ENCODE data around the gene HOXB2. TPM values are rescaled to one million over a fixed set of nuclear protein-coding genes. Genes with fewer than 3 reads are reported as not detected.

The HOXB2 gene
- total and polyA plus RNA-seq, 9 of the 15 experiments (the other 6 are each of a cell fraction or from before 2014, with no cell fraction given) = 2.1 to 97.7 (median 21.2) TPM

DNA sequence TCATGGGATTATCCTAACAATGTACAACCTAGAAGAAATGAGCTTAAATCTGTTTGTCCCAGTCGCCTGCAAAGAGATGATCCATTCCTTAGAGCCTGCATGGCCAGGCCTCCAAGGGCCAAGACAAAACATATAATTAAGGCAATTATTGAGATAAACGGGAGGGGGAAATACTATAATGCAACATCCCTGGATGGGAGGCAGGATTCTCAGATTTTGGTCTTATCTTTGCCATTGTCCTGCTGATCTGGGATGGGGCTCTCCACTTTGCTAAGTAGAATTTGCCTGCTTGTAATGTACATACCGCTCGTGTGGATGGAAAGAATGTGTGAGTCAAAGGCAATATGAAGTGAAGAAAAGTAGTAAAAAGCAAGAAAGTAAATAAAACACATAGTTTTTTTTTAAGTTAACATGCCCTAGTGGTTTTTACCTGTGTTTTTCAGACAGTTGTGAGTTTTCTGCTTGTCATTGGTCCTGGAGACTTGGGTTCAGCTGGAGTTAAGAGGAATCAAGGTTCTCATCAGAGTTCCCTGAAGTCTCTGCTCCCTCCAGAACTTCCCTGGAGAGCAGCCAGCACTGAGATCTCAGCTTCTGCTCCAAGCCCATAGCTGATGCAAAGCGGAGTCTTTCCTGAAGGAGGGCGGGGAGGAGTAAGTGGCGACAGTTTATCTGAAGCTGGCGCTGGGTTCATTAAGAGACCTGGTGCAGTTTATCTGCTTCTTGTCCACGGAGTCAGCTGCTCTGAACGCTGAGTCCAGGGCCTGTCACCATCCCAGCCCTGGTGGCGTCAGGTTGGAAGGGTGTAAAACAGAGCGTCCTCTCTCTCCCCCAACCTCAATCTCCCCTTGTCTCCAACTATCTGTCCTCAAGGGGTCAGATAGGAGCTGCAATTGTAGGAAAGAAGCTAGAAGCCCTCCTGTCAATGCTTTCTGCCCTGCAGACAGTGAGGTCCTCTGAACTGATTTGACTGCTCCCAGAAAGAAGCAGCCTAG, 44.2 kb downstream of the HOXB2 start (continued):
- TF ChIP-seq, protein P1, sequence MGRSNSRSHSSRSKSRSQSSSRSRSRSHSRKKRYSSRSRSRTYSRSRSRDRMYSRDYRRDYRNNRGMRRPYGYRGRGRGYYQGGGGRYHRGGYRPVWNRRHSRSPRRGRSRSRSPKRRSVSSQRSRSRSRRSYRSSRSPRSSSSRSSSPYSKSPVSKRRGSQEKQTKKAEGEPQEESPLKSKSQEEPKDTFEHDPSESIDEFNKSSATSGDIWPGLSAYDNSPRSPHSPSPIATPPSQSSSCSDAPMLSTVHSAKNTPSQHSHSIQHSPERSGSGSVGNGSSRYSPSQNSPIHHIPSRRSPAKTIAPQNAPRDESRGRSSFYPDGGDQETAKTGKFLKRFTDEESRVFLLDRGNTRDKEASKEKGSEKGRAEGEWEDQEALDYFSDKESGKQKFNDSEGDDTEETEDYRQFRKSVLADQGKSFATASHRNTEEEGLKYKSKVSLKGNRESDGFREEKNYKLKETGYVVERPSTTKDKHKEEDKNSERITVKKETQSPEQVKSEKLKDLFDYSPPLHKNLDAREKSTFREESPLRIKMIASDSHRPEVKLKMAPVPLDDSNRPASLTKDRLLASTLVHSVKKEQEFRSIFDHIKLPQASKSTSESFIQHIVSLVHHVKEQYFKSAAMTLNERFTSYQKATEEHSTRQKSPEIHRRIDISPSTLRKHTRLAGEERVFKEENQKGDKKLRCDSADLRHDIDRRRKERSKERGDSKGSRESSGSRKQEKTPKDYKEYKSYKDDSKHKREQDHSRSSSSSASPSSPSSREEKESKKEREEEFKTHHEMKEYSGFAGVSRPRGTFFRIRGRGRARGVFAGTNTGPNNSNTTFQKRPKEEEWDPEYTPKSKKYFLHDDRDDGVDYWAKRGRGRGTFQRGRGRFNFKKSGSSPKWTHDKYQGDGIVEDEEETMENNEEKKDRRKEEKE (IDR thresholded peaks at IDR 0.05; ENCODE audit: borderline replicate concordance in 1 of 2, control insufficient read depth in 1 of 2, low read depth in 2 of 2, low read length in 1 of 2) = no peak
- no peak for TF ChIP-seq KAT8 (IDR thresholded peaks at IDR 0.05; ENCODE audit: low read depth)
- TF ChIP-seq NONO (IDR thresholded peaks at IDR 0.05; ENCODE audit: low read depth in 2 of 2, low read length in 1 of 2) = no peak
- no peak for TF ChIP-seq RAD51 (IDR thresholded peaks at IDR 0.05; ENCODE audit: borderline replicate concordance, low read depth)
- TF ChIP-seq, protein P2, sequence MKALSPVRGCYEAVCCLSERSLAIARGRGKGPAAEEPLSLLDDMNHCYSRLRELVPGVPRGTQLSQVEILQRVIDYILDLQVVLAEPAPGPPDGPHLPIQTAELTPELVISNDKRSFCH (CRISPR knock-in tag; IDR thresholded peaks at IDR 0.05) = no peak
- TF ChIP-seq, protein P2 (tag; IDR thresholded peaks at IDR 0.05) = no peak
- no peak for TF ChIP-seq XRCC4 (IDR thresholded peaks at IDR 0.05; ENCODE audit: extremely low read depth, insufficient read depth, insufficient read length)
- TF ChIP-seq JUNB (CRISPR knock-in tag; conservative IDR thresholded peaks at IDR 0.05) = no peak
- TF ChIP-seq, protein P3, sequence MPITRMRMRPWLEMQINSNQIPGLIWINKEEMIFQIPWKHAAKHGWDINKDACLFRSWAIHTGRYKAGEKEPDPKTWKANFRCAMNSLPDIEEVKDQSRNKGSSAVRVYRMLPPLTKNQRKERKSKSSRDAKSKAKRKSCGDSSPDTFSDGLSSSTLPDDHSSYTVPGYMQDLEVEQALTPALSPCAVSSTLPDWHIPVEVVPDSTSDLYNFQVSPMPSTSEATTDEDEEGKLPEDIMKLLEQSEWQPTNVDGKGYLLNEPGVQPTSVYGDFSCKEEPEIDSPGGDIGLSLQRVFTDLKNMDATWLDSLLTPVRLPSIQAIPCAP (CRISPR knock-in tag; IDR thresholded peaks at IDR 0.05; ENCODE audit: borderline replicate concordance) = no peak
- TF ChIP-seq, protein P4, sequence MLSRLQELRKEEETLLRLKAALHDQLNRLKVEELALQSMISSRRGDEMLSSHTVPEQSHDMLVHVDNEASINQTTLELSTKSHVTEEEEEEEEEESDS (CRISPR knock-in tag; IDR thresholded peaks at IDR 0.05) = no peak
- TF ChIP-seq HDAC1 (IDR thresholded peaks at IDR 0.05) = no peak
- TF ChIP-seq NUFIP1 (IDR thresholded peaks at IDR 0.05; ENCODE audit: partially characterized antibody) = no peak
- TF ChIP-seq ZNF780A (CRISPR knock-in tag; IDR thresholded peaks at IDR 0.05) = no peak
- TF ChIP-seq ZFPM2 (CRISPR knock-in tag; IDR thresholded peaks at IDR 0.05) = no peak
- TF ChIP-seq POLR3A (IDR thresholded peaks at IDR 0.05; ENCODE audit: borderline replicate concordance, extremely low read depth, insufficient read depth, insufficient read length) = no peak
- TF ChIP-seq, protein P5, sequence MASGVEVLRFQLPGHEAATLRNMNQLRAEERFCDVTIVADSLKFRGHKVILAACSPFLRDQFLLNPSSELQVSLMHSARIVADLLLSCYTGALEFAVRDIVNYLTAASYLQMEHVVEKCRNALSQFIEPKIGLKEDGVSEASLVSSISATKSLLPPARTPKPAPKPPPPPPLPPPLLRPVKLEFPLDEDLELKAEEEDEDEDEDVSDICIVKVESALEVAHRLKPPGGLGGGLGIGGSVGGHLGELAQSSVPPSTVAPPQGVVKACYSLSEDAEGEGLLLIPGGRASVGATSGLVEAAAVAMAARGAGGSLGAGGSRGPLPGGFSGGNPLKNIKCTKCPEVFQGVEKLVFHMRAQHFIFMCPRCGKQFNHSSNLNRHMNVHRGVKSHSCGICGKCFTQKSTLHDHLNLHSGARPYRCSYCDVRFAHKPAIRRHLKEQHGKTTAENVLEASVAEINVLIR (CRISPR knock-in tag; IDR thresholded peaks at IDR 0.05) = no peak
- no peak for TF ChIP-seq POLR2G (IDR thresholded peaks at IDR 0.05; ENCODE audit: low read depth, low read length)
- TF ChIP-seq EZH2 (IDR thresholded peaks at IDR 0.05; ENCODE audit: borderline replicate concordance, low read depth, low read length) = no peak
- no peak for TF ChIP-seq ZNF785 (CRISPR knock-in tag; IDR thresholded peaks at IDR 0.05)
- no peak for TF ChIP-seq ZNF3 (CRISPR knock-in tag; IDR thresholded peaks at IDR 0.05)
- no peak for TF ChIP-seq PTBP1 (IDR thresholded peaks at IDR 0.05; ENCODE audit: low read depth, low read length)
- no peak for TF ChIP-seq CREB1 (IDR thresholded peaks at IDR 0.05)
- TF ChIP-seq CREB1 (CRISPR knock-in tag; IDR thresholded peaks at IDR 0.05) = no peak
